GM12873 (cell line): Measurements from ENCODE around the gene RPE65.

Experiments
- TF ChIP-seq, protein P1 (sequence below): IDR thresholded peaks from 2 replicates; pipeline ENCODE4 v1.5.1; 2012; ENCODE audit warnings: low read depth, mild to moderate bottlenecking, moderate library complexity, low read length, control low read depth; ENCODE audit not compliant: insufficient read depth; ENCODE audit errors: missing control alignments

RPE65 gene

DNA sequence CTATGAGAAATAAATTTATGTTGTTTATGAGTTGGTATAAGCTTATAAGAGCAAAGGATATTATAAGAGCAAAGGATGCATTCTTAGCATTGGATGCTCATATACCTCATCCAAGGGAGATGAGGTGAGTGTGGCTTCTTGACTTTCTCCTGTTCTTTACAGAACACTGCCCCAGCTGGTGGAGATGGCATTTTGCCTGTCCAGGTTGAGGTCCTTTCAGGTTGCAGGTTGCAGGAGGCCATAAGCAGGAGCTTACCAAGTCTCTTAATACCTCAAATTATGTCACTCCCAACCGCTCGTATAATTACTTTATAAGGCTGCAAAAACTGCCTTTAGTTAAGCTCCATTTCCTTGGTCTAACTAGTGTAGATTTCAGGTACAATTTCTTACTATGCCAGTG is 66.7 kb downstream of the RPE65 start:
- TF ChIP-seq, protein P1, sequence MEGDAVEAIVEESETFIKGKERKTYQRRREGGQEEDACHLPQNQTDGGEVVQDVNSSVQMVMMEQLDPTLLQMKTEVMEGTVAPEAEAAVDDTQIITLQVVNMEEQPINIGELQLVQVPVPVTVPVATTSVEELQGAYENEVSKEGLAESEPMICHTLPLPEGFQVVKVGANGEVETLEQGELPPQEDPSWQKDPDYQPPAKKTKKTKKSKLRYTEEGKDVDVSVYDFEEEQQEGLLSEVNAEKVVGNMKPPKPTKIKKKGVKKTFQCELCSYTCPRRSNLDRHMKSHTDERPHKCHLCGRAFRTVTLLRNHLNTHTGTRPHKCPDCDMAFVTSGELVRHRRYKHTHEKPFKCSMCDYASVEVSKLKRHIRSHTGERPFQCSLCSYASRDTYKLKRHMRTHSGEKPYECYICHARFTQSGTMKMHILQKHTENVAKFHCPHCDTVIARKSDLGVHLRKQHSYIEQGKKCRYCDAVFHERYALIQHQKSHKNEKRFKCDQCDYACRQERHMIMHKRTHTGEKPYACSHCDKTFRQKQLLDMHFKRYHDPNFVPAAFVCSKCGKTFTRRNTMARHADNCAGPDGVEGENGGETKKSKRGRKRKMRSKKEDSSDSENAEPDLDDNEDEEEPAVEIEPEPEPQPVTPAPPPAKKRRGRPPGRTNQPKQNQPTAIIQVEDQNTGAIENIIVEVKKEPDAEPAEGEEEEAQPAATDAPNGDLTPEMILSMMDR: no peak

DNA sequence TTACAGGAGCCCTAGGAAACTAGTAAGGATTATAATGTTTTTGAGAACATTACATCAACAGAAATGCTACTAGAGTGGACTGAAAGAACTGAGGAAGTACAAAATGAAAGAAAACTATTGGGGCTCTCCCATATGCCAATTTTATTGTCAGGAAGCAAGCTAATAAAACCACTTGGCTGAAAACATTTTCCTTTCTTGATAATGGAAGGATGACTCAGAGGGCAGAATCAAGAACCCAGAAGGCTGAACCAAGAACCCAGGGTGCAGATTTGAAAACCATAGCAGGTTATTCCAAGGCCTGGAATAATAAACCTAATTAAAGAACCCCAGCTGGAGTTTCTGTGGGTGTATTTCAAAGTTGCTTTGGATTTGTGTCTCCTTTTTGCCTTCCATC is 70.7 kb downstream of the RPE65 start:
- TF ChIP-seq, protein P1: no peak
